ENCODE measurements around the gene KAT8. TPM values are rescaled to one million over a fixed set of nuclear protein-coding genes. Genes with fewer than 3 reads are reported as not detected.
"Not testable (repeated sequence)": the region's sequence is repeated elsewhere in the genome, so short reads cannot be mapped to it uniquely, and the experiment has no call there.

Gene KAT8
- total RNA-seq, 1 experiment from 2014 or later: 25.5 TPM

DNA sequence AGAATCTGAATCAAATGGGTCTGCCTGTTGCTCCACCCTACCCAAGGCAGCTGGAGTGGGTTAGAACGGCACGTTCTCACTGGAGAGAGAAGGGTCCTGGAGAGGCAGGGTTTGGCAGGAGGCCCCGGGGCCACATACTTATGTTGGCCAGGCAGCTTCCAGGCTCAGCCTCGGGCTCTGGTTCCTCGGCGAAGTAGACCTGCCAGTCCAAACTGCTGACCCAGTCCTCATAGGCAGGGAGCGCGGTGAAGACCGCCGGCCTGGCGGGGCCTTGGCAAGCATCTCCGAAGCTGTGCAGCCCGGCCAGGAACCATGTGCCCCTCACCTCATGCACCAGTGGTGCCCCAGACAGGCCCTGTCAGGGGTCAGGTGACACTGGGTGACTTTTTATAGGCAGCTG lies 33.5 kb upstream of the KAT8 start:
- no peak for DNase-seq (ENCODE audit: low read depth)

DNA sequence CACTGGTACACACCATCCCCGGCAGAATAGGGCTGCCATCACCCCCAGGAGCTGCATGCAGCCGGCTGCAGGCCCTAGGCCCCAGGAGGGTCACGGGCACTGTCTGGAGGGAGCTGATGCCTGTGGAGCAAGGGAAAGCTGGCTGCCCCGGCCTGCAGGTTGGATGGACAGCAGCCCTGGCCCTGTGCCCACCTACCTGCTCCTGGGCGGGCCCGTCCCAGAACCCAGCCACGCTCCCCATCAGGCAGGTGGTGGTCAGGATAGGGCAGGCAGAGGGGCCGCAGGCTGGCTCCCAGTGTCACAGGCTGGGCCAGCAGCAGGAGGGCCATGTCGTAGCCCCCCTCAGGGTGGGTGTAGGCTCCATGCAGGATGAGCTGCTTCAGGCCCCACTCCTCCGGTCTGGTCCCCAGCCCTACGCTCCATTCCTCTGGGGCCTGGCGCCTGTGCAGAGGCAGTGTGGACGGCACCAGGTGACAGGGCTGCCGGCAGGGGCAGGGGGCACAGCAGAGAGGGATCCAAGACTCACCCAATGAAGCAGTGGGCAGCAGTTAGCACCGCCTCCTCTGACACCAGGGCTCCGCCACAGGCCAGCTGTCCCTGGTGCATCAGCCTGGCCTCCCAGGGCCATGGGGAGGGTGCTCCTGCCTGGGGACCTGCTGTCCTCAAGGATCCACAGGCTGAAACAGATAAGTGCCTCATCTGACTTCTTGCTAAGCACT lies 32.7 kb upstream of the KAT8 start:
- DNase-seq (ENCODE audit: low read depth): no peak

DNA sequence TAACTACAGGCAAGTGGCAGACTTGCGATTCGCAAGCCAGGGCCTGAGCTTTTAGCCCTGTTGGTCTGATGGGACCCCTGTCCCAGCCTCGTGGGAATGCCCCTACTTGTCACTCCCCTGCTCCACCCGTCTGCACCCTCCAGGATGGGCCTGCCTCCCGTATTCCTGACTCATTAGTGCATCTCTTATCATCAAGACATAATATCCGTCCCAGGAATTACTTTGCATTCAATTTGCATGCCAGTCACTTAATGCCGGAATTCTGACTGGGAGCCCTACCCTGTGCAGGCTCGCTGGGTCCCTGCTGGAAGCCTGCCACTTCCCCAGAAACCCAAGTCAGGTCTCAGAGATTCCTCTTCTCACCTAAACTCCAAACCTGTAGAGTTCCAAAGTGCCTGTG lies 32.1 kb upstream of the KAT8 start:
- DNase-seq (ENCODE audit: low read depth): no peak

DNA sequence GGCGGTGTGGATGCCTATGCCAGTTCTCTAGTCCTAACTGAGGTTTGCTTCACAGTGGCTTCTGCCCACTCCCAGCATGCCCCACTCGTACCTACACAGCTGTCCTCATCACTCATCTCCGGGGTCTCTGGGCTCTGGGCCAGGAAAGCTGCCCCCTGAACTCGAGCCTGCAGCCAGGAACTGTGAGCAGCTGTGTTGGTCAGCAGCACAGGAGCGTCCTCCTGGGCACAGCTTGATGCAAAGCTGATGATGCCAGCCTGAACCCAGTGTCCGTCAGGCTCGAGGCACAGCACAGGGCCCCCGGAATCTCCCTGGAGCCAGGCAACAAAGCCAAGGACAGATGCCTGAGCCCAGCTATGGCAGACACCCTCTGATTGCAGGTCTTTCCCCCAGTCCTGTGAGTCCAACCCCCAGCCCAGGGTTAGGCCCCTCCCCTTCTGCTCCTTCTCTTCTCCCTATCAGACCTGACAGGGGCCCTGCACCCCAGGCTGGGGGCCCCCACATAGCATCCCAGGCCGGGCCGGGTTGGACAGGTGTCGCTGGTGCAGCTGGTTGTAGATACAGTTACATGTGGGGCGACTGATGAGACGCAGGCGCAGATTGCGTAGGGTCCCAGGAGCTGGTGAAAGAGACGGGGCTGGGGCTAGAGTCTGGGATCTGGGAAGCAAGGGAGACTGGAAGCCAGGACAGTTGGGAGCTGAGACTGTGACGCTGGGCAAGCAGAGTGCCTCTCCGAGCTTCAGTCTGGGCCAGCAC lies 31.4 kb upstream of the KAT8 start:
- no peak for DNase-seq (ENCODE audit: low read depth)

DNA sequence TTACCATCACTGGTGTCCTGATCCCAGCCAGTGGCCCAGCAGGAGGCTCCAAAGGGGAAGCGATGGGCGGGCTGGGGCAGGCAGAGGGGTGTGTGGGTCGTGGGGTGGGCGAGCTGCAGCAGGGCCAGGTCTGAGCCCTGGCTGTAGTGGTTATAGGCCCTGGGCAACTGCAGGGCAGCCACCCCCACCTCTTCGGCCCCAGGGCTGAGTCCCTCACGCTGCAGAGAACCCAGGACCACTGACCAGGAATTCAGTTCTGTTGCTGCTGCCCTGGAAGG lies 30.9 kb upstream of the KAT8 start:
- DNase-seq (ENCODE audit: low read depth): no peak

DNA sequence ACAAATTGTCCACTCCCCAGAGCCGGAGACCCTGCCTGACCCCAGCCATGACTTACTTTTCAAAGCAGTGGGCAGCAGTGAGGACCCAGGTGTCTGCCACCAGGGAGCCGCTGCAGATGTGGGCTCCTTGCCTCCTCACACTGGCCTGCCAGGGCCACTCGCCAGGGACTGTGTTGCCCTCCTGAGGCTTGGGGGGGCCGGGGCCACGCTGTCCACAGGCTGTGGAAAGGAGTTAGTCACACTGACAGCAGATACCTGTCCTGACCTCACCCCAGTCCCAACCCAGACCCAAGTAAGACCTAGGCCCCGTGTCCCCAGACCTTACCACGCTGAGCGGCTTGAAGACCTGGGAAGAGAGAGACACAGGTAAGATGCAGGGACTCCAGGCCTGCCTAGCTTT lies 30.0 kb upstream of the KAT8 start:
- DNase-seq (ENCODE audit: low read depth): no peak

DNA sequence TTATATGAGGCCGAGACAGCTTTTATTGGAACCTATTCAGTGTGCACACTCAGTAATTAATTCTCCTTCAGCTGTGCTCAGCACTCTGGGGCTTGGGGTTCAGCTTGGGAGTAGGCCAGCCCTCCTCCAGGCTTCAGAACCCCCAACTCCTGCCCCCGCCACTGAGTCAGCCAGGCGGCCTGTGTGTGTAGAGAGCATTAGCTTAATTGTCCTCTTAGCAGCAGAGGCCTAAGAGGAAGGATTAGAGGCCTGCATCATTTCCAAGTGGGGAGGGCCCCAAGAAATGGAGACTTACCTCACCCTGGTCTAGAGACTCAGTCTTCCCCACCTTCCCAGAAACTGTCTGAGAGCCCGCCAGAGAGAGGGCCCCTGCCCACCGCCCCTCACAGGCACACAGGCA lies 29.5 kb upstream of the KAT8 start:
- DNase-seq (ENCODE audit: low read depth): no peak

DNA sequence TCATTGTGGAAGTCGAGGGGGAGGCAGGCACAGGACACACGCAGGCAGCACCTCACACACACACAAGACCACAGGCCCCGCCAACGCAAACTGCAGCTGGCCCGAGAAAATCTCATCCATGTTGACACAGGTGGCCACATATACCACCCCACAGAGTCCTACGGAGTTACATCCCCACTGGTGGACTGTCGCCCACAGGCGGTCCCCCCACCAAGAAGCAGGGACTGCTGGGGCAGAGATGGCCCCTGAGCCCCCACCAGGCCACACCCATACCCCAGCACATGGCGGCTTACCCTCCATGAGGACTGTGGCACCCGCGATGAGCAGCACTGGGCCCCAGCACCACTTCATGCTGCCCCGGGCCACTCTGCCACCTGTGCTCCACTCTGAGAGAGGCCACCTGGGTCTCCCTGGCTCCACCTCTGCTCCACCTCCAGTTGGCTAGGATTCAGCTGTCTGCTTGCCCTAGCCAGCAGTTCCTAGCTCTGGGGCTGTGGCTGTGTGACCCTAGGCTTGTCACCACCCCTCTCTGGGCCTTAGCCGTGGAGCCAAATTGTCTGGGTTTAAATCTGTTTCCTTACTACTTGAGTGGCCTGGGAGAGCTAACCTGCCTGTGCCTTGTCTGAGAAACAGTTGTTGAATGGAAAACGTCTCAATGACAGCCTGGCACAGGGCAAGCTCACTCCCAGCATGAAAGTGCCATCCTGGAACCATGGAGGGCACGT lies 28.8 kb upstream of the KAT8 start, which contains the start of gene PRSS53:
TSS of gene PRSS53 (minus strand) at position 485 of the 725 bp plus-strand sequence. CDS start at position 351, 134 bp downstream.
- no peak for DNase-seq (ENCODE audit: low read depth)

DNA sequence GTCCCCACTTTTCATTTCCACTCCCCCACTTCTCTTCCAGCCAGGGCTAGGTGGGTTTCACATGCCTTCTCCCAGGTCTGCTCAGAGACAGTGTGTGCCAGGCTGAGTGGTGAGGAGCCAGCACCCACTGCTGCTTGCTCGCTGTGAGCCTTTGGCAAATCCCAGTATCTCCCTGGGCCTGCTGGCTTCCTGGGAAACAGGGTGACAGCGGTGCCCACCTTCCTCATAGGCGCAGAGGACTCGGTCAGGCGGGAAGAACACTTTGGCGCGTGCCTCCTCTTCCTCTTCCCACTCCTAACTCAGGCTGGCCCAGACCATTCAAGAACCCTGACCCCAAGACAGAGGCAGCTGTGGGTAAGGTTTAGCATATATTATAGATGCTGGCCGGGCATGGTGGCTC lies 28.3 kb upstream of the KAT8 start:
- no peak for DNase-seq (ENCODE audit: low read depth)

DNA sequence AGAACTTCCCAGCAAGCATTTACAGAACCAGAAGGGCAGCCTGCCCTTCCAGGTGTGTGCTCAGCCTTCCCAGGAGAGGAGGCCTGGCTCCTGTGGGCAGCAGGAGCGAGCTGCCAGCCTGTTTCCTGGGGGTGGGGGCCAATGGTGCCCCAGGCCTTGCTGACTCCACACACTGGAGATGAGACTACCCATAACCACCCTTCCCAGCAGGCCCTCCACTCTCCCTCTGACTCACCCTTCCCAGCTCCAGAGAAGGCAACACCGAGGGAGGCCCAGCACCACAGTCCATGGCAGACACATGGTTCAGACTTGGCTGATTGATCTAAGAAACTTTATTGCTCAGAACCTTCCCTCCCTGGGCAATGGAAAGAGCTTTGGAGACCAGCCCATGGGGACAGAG lies 26.9 kb upstream of the KAT8 start:
- DNase-seq (ENCODE audit: low read depth): peak; percentile 75

DNA sequence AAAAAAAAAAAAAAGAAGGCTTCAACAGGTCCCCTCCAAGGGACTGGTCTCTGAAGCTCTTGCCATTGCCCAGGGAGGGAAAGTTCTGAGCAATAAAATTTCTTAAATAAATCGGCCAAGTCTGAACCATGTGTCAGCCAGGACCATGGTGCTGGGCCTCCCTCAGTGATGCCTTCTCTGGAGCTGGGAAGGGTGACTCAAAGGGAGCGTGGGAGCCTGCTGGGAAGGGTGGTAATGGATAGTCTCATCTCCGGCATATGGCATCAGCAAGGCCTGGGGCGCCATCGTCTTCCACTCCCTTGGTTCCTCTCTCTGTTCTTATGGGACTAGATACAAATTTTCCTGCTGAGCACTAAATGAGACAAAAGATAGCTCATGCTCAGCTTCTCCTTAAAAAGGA lies 25.1 kb upstream of the KAT8 start:
- DNase-seq (ENCODE audit: low read depth): peak; percentile 91

DNA sequence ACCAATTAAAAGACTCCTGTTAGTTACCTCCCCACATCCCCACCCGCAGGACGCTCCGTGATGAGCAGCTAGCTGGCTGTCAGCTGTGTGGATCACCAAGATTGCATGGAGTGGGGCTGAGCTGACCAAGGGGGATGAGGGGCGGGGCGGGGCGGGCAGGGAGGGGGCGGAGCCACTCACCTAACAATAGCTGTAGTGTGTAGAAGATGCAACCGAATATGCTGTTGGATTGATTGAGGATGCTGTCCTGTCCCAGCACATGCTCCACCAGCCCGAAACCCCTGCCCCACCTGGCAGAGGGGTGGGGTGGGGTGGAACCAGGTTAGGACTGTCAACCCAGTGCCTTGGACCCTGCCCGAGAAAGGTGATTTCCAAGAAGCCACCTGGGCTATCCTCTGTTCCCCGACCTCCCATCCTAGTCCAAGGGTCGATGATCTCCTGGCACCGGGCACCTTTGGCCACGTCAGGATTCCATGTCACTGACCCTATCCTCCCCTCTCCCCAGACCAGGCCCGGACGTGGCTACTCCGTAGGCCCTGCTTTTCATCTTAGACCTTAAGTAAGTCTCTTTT lies 24.2 kb upstream of the KAT8 start:
- DNase-seq (ENCODE audit: low read depth): peak; percentile 72

DNA sequence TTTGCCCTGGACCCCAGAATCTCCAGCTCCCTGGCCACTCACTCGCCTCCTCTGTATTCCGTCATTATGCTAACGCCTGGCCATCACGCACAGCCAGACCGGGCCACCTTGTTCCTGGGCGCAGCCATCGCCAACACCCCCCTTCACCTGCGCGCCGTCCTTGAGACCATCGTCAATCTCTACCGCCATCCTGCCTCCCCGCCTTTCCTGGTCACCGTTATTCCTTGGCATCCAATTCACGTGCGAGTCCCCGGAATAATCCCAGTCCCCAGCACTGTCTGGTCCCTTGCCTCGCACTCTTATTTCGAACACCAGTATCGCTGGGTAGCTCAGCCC lies 23.4 kb upstream of the KAT8 start:
- DNase-seq (ENCODE audit: low read depth): no peak

DNA sequence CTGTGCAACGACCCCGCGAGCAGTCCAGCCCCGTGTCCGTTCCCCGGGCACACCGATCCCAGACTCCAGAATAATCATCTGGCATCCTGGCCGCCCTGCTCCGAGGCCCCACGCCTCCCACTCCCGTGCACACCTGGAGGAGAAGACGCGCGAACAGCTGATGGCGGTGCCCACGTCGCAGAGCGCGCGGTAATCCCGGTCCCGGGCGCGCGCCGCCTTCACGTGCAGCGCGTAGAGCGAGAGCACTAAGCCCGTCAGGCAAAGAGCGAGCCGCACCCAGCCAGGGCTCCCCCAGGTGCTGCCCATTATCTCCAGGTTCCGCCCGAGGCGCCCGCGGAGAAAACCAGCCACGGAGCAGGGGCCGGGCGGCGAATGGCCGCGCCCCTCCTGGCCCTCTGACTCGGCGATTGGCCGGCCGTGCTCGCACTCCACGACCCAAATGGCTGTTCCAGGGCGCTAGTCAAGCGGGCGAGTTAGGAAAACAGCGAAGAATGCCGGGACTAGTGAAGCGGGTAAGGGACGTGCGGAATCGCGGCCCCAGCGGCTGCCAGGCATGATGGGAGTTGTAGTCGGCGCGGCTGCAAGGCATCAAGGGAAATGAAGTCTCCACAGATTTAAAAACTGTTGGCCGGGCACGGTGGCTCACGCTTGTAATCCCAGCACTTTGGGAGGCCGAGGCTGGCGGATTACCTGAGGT lies 22.9 kb upstream of the KAT8 start, which contains the start of gene VKORC1:
TSS of gene VKORC1 (minus strand) at position 374 of the 697 bp plus-strand sequence. CDS start at position 306, 68 bp downstream.
- peak; percentile 96 for DNase-seq (ENCODE audit: low read depth)

DNA sequence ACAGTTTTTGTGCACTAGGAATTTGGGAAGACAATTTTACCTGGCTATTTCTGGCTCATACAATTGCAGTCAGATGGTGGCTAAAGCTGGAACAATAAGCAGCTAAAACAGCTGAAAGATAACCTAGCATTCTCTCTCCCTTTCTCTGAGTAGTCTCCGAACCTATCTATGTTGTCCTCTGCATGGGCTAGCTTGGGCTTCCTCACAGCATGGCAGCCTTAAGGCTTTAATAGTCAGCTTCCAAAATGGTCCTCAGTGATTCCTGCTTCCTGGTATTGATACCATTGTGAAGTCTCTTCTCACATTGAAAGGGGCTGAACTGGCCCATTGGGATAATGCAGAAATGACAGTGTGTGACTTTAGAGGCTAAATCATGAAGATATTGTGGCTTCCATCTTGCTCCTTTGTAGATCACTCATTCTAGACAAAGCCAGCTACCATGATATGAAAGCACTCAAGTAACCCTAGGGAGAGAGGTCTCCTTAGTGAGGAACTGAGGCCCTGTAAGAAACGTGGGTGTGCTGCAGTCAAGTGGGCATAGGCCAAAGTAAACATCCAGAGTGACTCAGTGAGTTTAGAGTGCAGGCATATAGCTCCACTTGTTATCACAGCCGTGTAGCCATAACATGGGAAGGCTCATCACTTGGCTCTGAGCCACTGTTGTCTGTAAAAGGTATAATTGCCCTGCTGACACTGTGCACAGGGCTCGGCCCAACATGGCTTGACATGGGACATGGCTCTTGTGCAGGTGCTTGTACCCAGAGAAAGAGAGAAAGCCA lies 17.4 kb upstream of the KAT8 start:
- peak; percentile 70 for DNase-seq (ENCODE audit: low read depth)

DNA sequence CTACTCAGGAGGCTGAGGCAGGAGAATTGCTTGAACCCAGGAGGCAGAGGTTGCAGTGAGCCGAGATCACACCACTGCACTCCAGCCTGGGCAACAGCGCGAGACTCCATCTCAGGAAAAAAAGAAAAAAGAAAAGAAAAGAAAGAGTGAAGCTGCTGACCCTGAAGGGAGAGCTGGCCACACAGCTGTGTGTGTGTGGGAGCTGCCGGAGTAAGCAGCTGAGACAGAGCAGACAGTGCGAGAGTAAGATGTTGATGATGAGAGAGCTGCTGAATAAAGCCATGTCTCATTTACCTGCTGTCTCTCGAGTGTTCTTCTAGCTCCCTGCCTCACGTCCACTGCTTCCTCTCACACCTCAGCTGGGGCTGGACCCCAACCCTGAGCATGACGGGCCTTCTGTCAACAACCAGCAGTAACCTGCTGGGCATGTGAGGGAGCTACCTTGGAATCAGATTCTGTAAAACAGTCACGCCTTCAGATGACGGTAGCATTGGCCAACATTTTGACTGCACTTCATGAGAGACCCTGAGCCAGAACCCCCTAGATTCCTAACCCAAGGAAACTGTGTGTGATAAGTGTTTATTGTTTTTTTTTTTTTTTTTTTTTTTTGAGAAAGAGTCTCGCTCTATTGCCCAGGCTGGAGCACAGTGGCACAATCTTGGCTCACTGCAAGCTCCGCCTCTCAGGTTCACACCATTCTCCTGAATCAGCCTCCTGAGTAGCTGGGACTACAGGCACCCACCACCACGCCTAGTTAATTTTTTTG lies 16.4 kb upstream of the KAT8 start:
- not testable (repeated sequence) for DNase-seq (ENCODE audit: low read depth)

DNA sequence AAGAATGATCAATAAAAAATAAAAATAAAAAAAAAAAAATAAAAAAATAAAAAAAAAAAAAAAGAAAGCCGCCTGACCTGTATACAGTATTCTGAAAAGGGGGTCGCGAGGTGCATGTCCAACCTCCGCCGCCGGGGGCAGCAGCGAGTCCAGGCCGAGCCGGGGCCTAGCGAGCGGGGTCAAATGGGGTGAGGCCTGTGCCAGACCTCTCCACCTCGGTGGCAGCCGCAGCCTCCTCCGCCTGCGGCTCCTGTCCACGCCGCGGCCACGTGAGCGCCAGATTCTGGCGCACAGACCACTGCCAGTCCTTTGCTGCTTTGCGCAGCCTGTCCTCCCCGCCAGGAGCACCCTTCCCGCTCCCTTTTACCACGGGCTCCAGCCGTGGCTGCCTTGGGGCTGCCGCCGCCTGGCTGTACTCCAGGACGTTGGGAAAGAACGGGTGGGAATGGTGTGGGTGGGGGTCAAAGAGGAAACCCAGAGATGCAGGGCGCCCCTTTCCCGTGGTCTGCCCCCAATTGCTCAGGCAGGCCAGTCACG lies 11.7 kb upstream of the KAT8 start:
- DNase-seq (ENCODE audit: low read depth): peak; percentile 86

DNA sequence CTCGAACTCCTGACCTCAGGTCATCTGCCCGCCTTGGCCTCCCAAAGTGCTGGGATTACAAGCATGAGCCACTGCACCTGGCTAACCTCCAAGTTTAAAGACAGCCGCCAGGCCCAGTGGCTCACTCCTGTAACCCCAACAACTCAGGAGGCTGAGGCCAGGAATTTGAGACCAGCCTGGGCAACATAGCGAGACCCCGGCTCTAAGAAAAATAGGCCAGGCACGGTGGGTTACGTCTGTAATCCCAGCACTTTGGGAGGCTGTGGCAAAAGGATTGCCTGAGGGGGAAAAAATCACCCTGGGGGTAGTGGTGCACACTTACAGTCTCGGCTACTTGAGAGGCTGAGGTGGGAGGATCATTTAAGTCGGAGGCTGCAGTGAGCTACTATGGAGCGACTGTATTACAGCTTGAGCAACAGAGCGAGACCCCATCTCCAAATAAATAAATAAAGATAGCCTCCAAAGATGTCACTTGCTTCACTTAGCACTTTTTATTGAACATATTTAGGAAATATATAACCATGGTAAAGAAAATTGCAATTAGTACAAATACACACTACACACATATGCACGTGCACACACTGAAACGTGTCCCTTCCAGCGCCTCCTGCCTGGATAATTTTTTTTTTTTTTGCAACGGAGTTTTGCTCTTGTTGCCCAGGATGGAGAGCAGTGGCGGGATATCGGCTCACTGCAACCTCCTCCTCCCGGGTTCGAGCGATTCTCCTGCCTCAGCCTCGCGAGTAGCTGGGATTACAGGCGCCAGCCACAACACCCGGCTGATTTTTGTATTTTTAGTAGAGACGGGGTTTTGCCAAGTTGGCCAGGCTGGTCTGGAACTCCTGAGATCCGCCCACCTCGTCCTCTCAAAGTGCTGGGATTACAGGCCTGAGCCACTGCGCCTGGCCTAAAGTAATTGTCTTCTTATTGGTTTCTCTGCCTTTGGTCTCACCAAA lies 10.7 kb upstream of the KAT8 start:
- no peak for DNase-seq (ENCODE audit: low read depth)

DNA sequence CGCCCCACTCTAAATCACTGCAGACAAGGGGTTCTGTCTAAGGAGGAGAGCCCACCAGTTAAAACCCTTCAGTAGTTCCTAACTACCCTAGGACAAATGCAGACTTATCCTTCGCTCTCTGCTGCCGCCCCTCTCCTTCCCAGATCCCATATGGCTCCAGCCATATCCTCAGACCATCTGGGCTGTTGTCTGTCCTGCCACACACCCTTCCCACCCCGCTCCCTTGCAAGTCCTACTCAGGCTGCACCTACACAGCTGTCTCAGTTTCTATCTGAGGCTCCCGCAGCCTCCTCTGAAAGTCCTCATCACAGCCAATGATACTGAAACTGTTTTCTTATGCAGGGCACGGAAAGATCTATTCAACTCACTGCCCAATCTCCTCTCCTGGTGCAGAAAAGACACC lies 10.0 kb upstream of the KAT8 start:
- no peak for DNase-seq (ENCODE audit: low read depth)
